ENCODE results near the gene PRR14L. TPM values are rescaled to one million over a fixed set of nuclear protein-coding genes. Genes with fewer than 3 reads are reported as not detected.

The PRR14L gene
- total and polyA plus RNA-seq, 2 of the 13 experiments (the other 11 are each of a cell fraction or from before 2014, with no cell fraction given), result 6.6 to 16.5 TPM

DNA sequence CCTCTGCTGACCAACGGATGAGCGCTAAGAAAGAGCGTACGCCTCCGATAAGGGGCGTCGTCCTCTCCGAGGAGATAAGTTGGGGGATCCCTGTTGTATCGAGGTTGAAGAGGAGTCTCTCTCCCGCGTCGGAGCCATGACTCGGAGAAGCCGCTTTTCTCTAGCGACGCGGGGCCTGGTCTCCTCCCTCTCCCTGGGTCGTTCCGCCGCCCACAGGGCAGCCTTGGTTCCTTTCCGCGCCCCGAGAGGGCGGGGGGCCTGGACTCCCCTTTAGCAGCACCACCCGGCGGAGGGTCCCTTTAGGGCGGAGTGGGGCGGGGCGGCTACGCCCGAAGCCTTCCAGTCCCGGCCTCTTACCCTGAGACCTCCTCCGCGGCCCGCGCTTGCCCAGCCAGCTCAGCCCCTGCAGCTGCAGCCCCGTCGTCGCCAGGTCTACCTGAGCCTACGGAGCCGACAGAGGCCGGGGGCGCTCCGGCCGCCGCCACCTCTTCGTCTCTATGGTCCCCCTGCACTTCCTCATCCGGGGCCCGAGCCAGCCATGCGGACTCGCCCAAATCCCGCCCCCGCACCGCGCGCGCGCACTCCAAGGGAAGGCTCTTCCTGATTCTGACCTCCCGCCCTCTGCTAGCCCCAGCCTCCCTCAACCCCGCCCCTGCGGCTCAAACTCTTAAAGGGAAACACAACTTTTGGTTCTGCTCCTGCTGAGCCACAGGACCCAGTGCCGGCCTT is at the start of gene PRR14L (continued):
- TF ChIP-seq KLF15 (CRISPR knock-in tag; IDR thresholded peaks at IDR 0.05; ENCODE audit: borderline replicate concordance) (peak; percentile 73; the same call in 1 of the 2 replicates), POLR2A (IDR thresholded peaks at IDR 0.05; ENCODE audit: insufficient read depth in 1 of 2, low read depth in 2 of 2, low read length in 2 of 2) (peak; percentile 85 to 89), NFATC3 (CRISPR knock-in tag; IDR thresholded peaks at IDR 0.05) (no peak), MED1 (CRISPR knock-in tag; IDR thresholded peaks at IDR 0.05) (peak; percentile 73), MED13 (CRISPR knock-in tag; IDR thresholded peaks at IDR 0.05) (no peak), ZKSCAN8 (CRISPR knock-in tag; IDR thresholded peaks at IDR 0.05; ENCODE audit: borderline replicate concordance) (no peak; the same call in 1 of the 2 replicates), KMT2B (CRISPR knock-in tag; IDR thresholded peaks at IDR 0.05) (peak; percentile 86), STAG1 (CRISPR knock-in tag; IDR thresholded peaks at IDR 0.05) (peak; percentile 29; the same call in 1 of the 2 replicates), NCOA1 (CRISPR knock-in tag; IDR thresholded peaks at IDR 0.05) (no peak), ZNF629 (CRISPR knock-in tag; conservative IDR thresholded peaks at IDR 0.05) (0 out of 2 replicates have a peak, but pooled peaks have one; percentile 20), POLR2G (IDR thresholded peaks at IDR 0.05; ENCODE audit: low read depth, low read length) (peak; percentile 95), ZNF703 (CRISPR knock-in tag; IDR thresholded peaks at IDR 0.05; ENCODE audit: borderline replicate concordance) (peak; percentile 75; the same call in 1 of the 2 replicates), SRSF9 (IDR thresholded peaks at IDR 0.05; ENCODE audit: borderline replicate concordance, insufficient read depth, low read depth, low read length, poor library complexity, severe bottlenecking) (no peak), ZNF12 (CRISPR knock-in tag; IDR thresholded peaks at IDR 0.05) (0 out of 2 replicates have a peak, but pooled peaks have one; percentile 11), ZNF841 (CRISPR knock-in tag; IDR thresholded peaks at IDR 0.05; ENCODE audit: borderline replicate concordance) (no peak), SOX6 (IDR thresholded peaks at IDR 0.05) (no peak), SOX6 (CRISPR knock-in tag; IDR thresholded peaks at IDR 0.05) (peak; percentile 76), TBX2 (CRISPR knock-in tag; IDR thresholded peaks at IDR 0.05; ENCODE audit: borderline replicate concordance) (peak; percentile 79), ZNF547 (CRISPR knock-in tag; IDR thresholded peaks at IDR 0.05) (peak; percentile 92)
- TF ChIP-seq, protein P1, sequence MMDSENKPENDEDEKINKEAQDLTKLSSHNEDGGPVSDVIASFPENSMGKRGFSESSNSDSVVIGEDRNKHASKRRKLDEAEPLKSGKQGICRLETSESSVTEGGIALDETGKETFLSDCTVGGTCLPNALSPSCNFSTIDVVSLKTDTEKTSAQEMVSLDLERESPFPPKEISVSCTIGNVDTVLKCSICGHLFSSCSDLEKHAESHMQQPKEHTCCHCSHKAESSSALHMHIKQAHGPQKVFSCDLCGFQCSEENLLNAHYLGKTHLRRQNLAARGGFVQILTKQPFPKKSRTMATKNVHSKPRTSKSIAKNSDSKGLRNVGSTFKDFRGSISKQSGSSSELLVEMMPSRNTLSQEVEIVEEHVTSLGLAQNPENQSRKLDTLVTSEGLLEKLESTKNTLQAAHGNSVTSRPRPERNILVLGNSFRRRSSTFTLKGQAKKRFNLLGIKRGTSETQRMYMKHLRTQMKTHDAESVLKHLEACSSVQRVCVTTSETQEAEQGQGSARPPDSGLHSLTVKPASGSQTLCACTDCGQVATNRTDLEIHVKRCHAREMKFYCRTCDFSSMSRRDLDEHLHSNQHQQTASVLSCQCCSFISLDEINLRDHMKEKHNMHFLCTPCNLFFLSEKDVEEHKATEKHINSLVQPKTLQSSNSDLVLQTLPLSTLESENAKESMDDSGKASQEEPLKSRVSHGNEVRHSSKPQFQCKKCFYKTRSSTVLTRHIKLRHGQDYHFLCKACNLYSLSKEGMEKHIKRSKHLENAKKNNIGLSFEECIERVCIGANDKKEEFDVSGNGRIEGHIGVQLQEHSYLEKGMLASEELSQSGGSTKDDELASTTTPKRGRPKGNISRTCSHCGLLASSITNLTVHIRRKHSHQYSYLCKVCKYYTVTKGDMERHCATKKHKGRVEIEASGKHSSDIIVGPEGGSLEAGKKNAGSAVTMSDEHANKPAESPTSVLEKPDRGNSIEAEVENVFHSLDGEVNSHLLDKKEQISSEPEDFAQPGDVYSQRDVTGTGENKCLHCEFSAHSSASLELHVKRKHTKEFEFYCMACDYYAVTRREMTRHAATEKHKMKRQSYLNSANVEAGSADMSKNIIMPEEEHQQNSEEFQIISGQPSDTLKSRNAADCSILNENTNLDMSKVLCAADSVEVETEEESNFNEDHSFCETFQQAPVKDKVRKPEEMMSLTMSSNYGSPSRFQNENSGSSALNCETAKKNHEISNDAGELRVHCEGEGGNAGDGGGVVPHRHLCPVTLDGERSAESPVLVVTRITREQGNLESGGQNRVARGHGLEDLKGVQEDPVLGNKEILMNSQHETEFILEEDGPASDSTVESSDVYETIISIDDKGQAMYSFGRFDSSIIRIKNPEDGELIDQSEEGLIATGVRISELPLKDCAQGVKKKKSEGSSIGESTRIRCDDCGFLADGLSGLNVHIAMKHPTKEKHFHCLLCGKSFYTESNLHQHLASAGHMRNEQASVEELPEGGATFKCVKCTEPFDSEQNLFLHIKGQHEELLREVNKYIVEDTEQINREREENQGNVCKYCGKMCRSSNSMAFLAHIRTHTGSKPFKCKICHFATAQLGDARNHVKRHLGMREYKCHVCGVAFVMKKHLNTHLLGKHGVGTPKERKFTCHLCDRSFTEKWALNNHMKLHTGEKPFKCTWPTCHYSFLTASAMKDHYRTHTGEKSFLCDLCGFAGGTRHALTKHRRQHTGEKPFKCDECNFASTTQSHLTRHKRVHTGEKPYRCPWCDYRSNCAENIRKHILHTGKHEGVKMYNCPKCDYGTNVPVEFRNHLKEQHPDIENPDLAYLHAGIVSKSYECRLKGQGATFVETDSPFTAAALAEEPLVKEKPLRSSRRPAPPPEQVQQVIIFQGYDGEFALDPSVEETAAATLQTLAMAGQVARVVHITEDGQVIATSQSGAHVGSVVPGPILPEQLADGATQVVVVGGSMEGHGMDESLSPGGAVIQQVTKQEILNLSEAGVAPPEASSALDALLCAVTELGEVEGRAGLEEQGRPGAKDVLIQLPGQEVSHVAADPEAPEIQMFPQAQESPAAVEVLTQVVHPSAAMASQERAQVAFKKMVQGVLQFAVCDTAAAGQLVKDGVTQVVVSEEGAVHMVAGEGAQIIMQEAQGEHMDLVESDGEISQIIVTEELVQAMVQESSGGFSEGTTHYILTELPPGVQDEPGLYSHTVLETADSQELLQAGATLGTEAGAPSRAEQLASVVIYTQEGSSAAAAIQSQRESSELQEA (CRISPR knock-in tag; IDR thresholded peaks at IDR 0.05; ENCODE audit: not compliant biosample characterization), result peak; percentile 74
- TF ChIP-seq, protein P2, sequence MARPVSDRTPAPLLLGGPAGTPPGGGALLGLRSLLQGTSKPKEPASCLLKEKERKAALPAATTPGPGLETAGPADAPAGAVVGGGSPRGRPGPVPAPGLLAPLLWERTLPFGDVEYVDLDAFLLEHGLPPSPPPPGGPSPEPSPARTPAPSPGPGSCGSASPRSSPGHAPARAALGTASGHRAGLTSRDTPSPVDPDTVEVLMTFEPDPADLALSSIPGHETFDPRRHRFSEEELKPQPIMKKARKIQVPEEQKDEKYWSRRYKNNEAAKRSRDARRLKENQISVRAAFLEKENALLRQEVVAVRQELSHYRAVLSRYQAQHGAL (CRISPR knock-in tag; IDR thresholded peaks at IDR 0.05; ENCODE audit: not compliant biosample characterization), result peak; percentile 89

Measured in HepG2 (cell line).